GM18508 (cell line): ENCODE data around the gene RUNX1.

ENCODE experiments used
- ATAC-seq: cut with Tn5 transposase; IDR thresholded peaks from one replicate; pipeline ENCODE4 v1.9.1; 2021; ENCODE audit warnings: moderate number of reproducible peaks; ENCODE audit not compliant: insufficient read depth, unreplicated experiment

RUNX1 gene

DNA sequence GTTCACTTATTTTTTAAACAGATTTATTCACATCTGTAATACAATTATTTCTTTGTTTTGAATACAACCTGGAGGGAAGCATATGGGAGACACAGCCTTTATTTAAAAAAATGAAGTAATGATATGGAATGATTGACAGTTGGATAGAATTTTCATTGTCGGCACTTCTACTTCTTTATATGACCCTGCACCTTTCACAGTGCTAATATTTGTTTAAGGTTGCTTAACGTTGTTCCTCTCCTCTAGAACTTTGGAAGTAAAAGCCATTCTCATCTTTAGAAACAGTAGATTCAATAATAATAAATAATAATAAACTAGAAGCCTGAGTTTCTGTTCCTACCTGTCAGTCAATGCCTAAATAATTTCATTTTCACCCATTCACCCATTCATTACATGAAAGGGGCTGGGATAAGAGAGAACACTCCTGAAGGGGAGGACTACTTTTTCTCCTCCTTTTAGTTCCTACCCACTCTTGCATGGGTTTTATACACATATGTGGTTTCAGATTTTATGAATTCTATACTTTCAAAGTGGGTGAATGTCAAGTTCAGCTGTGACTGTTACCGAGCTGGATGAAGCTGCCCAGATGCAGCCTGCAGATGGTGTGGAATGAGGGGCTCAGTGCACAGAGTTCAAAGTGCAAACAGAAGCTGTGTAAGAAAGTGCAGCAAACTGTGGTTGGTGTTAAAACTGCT lies 9.4 kb downstream of the RUNX1 start:
- ATAC-seq: no peak

DNA sequence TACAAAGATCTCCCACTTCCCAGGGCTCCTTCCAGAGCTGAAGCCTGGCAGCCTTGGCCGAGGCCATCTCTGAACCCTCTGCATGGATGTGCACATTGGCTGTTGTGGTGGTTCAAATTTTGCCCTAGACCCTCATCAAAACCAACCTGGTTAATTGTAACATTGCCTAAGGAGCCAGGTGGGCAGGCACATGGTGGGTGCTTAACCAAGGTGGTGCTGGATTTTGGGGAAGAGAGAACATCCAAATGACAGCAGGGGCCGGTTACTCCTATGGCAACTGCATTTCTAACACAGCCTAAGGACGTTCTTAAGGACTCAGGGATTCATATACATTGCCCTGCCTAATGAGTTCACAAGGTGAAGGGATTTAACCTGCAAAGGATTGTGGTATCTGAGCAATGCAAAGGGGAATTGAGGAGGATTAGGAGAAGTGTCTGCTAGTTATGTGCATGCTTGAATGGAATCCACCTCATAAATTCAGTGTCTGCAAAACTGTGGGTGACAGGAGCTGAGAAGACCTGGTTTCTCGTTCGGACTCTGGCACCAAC lies 10.3 kb downstream of the RUNX1 start:
- ATAC-seq: no peak

DNA sequence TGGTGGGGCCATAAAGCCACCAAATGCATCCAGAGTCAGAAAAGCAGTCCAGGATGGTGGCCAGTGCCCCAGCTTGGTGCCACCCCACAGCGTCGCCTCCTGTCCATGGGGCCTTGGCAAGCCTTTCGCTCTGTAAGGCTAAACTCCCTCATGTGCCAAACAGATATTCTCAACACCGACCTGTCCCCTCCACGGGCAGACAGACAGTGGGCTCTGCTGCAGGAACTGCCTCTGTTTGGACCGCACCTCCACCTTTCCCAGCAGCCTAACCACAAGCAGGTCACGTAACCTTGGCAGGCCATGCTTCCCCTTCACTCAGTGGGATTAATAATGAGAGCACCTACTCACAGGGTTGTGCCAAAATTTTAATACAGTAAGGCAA lies 11.7 kb downstream of the RUNX1 start:
- no peak for ATAC-seq

DNA sequence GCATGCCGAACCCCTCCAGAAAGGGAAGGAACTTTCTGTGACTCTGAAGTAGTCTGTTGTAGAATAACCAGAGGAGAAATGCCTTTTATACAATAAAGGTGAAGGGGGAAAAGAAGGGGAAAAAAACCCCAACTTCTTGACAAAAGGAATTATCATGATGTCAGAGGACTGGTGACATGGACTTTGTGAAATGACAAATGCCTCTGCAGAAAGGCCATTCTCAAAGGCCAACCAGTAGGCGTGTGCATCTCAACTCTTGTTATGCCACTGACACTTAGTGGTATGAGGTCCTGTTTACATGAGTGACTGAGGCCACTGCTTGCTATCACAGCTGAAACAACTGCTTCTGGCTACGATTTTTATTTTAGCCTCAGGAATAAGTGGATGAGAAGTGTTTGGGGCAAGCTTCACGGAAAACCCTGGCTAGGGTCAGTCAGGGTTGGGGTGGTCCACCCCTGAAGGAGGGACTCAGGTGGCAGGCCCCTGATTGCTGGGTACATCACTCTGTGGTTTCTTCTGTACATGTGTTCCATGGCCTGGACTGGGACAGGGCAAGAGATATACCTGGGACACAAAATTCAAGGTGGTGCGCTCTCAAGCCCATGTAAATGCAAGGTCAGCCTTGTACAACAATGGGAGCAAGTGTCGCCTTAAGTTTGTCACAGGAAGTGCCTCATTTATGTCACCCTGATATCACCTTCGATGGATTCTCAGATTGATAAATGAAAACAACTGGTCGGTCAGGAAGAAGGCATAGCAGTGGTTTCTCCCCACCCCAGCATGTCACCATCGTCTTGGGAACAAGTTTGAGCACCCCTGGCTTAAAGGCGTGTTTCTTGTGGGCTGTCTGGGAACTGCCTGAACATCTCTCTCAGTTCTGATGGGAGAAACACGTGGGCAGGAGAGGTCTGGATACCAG lies 12.4 kb downstream of the RUNX1 start:
- ATAC-seq: no peak

DNA sequence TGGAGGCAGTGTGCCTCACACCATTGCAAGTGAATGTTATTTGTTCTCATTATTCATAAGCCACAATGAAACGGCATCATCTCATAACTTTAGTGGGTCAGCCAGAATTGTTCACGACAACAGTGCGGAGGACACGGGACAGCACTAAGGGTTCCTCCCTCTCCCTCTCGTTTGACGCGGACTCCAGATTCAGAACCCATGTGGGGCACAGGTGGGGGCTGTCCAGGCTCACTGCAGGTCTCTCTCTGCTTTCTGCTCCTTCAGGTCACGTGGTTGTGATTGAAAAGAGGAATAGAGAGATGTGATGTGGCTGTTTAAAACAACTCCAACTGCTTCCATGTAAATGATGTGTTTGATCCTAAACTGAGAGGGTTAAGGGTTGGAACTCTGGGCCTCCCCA lies 13.5 kb downstream of the RUNX1 start:
- ATAC-seq: no peak

DNA sequence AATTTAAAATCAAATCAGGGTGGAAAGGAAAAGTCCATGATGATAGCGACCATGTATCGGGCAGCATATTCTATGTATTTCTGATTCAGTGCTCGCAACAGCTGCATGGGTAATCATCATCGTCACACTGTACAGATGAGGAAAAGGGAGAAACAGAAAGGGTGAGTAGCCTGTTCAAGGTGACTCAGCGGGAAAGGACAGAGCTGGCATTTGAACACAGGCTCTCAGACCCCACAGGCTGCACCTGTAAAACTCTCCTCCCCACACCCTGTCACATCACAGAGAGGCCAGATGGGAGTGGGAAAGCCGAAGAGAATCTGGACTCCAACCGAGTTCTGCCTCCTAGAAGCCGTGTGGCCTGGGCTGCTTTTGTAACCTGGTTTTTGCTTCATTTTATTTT lies 14.0 kb downstream of the RUNX1 start:
- no peak for ATAC-seq

DNA sequence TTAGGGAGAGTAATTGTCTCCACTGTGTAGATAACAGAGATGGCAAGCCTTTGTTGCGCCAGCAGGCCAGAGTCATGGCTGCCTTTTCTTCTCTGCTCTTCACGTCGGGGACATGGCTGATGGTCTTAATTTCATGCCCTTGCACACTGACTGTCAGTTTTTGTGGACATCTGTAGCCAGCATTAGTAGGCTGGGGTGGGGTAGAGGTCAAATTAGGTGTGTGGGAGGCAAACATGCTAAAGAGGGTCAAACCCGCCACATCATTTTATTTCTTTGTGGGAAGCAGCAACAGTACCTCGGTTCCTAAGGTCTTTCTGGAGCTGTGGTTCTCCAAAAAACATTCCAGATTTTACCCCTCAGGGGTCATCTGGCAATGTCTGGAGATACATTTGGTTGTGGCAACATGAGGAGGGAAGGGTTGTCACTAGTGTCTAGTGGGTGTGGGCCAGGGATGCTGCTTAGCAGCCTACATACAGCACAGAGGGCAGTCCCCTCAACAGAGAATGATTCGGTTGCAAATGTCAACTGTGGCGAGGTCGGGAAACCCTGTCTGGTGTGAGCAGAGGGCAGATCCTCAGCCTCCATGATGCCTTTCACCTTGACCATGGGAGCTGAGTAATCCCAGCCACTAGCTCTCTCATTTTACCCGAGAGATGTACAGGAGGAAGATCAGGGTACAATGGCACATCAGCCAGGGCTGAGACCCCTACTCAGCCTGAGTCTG lies 14.7 kb downstream of the RUNX1 start:
- no peak for ATAC-seq

DNA sequence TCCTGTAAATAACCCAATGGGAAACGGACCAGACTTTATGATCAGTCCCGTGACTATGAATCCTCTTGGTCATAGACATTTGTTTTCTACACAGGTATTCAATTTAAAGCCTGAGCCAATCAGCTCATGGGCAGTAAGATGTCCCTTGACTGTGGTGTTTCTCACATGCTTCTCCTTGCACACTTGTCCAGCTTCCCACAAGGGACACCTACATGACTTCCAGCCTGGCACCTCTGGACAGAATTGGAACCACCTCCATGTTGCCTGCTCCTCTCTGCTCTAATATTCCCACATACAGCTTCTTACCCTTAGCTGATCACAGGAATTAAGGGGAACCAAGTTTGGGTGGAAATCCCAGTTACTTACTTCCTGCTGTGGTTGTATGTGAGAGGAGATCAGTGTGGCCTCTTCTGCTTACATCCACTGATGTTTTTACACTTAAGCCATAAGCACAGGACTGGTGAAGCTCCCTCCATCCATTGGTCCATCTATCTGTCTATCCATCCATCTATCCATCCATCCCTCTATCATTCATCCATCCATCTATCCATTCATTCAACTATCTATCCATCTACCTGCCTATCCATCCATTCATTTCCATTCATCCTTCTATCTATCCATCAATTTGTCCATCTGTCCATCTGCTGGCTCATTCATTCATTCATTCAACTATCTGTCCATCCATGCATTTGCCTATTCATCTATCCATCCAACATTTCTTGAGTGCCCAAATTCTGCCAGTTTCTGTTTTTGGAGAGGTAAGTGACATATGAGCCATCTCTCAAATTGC lies 16.4 kb downstream of the RUNX1 start:
- no peak for ATAC-seq

DNA sequence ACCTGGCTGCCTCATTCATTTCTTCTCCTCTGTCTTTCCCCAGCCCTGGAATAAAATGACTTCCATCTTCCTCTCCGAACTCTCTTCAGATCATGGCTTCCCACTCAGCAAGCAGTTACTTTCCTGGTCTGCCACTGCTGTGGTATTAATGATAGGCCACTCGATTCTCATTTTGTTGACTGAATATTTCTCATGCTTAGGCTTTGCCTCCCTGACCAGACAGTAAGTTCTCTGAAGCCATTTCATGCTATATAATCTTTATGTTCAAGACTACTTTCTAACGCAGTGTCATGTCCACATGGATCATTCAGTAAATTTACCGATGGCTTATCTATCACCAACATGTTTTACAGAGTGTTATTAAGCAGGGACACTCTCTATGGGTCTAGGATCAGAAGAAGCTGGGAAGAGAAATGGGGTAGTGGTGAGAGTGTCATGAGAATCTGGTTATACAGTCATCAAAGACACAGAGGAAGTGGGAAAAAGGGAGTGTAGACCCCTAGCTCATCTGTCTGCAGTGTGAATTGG lies 20.6 kb downstream of the RUNX1 start:
- ATAC-seq: no peak

DNA sequence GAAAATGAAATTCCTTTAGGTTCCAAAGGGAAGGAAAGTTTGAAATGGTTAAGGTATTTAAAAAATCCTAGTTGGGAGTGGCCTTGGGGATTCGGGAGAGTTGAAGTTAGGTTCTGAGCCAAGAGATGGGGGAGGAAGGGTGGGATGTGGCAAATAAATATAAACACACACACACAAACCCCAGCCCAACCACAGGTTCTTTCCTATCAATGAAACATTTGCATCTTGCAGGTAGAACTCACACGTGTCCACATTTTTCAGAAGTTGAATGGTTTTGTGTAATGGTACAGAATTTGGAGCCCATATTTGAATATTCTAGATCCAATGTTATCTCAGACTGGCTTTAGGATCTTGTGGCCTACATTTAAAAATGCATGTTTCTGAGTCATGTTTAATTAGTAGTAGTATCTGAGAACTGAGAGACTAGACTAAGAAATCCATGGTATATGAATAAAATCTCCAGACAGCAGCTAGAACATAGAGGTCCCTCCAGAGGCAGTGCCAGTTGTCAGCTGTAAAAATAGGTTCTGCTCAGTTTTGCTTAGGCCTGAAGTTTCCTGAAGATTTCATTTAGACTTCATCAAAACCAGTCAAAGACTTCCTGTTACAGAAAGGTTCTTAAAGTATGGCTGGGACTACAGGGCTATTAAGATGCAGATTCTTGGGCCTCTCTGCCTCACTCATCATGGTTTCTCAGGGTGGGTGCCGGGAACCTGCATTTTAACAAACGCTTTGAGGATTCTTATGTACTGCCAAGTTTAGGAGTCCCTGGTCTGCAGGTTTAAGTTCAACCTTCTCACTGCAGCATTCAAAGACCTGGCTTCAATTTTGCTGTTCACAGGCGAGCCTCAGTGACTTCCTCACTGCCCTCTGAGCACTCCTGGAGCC lies 21.3 kb downstream of the RUNX1 start:
- no peak for ATAC-seq

DNA sequence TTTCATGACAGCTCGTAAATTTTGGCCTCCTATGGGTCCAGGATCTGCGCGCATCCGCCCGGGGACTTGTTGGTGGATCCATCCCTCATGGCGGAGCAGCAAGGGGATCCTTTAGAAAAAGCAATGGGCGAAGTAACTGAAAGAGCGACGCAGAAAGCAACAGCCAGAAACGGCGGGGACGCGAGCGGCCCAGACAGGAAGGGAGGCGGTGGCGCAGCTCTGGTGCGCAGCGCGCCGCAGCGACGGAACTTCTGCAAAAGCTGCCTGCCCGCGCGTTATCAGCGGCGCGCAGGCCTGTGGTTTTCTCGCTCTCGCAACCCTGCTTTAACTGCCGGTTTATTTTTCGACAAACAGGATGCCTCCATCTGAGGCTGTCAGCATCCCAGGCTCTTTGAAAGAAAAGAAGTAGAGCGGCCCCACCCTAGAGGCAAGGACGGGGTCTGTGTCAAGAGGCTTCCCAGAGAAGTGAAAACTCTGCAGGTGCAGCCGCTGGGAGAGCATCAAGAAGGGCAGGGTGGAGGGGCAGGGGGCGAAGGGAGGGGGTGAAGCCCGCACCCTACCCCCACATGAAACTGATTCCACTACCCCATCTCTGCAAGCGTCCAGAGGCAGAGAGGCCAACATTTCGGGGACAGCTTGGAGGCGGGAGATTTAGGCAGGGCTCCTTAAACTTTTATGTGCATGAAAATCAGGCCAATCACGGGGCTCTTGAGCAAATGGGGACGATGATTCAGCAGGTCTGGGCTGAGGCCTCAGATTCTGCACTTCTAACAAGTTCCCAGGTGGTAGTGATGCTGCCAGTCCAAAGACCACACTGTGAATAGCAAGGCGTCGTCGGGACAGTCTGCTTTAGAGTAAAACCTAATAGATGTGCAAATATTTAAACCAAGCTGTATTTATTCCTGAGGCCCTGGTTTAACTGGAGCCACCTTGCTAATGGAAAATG lies 22.2 kb downstream of the RUNX1 start:
- ATAC-seq: peak; percentile 53

DNA sequence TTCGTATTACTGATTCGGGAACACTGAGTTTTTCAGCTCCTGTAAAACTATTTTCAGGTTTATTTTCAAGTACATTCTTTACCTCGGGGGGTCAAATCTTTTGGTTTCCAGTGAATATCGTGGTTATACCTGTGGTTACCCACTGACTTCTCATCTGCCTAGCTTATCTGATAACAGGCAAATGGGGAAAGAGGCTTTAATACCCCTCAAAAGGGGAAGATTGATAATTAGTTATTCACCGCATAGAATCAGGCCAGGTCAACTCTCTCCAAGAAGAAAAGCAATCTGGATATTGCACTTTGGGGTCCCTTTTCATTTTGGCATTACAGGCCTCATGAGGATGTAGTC lies 23.0 kb downstream of the RUNX1 start:
- no peak for ATAC-seq

DNA sequence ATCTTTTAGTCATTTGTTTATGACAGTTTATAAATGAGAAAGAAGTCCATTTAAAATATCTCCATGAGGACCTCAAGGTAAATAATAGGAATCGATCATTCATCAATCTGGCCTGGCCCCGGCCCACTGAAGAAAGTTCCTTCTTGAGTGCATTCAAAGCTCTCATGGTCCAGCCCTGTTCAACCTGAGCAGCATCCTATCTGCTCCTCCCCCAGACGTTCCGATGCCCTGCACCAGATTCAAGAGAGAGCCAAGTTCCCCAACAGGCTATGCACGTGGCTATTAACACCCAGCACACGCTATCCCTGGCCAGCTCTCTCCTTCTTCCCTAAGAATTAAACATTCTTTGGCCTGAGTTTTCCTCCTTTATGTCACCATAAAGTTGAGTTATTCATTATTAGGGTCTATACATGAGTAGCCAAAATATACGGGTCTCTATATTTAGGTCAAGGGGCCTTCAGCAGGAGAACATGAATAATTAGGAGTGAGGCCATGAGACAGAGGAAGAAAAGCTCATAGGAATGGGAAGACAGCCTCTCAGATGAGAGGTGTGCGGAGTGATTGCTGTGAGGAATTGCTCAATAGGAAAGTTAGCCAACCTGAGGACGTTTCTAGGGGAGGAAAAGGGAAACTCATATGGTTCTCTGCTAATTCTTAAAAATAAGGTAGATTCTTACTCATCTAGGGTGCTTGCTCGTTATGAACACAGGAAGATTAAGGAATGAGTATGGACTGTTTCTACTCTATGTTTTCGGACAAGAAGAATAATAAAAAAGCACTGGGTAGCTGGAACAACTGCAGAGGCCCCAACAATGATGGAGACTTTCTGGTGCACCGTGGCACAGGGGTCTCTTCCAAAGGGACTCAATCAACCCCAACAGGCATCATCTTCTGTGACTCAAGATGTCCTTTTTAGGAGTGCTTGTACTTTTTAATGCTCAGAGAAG lies 23.6 kb downstream of the RUNX1 start:
- ATAC-seq: no peak

DNA sequence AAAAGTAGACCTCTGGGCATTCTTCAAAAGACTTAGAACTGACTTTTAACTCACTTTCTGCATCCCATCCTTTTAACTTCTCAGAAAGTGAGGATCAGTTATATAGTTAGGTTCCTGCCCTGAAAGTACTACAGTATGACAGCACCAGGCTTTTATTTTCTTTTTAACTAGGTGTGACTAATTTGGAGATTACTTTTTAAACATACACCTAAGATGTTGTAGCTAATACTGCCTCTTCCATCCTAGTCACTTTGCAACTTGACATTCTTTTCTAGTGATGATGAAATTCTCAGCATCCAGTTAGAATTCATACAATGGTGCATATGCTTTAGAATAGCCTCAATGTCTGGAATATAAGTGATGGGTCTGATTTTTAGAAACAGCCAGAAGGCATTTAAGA lies 24.6 kb downstream of the RUNX1 start:
- no peak for ATAC-seq

DNA sequence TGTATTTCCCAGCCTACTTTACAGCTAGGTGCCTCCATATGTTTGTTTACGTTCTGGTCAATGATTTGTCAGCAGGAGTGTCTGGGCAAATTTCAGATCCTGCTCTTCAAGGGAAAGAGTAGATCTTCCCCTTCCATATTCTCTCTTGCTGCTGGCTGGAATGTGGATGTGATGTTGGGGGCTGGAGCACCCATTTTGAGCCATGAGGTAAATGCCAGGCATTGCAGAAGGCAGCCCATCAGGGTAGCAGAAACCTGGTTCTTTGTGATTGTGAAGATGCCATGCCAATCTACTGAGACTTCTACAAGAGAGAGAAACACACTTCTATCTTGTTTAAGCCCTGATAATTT lies 25.1 kb downstream of the RUNX1 start:
- ATAC-seq: no peak

DNA sequence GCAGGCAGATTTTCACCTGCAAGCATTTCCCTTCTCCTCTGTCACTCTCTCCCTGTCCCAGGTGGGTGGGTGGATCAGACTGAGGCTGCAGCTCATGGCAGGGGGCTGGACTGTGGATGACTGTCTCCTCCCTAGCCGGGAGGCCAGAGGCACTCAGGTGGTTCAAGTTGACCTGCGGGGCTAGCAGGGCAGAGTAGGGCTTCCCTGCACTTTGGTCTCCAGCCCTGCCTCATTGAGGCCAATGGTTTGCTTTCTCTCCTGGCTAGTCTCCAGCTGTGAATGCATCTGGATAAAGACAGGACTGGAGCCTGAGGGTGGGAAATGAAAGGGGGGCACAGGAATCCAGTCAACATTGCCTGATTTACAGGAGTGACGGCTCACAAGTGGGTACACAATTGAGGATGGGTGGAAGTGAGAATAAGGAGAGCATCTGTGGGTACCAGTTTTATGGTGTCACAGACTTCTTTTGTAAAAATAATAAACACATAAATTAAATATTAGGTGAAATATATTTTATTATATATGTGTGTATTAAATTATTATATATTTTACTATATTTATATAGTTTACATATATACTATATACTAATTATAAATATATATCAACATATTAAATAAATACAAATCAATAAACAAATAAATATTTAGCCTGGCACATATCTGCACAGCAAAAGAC lies 25.6 kb downstream of the RUNX1 start:
- no peak for ATAC-seq
